Activated CD8-positive, alpha-beta memory T cell treated with anti-CD3 and anti-CD28 coated beads, Interleukin-2, amount 50 U/mL, for 1 hour (primary cell): Measurements from ENCODE around the gene SEMA5A.
"Not testable (repeated sequence)": the region's sequence is repeated elsewhere in the genome, so short reads cannot be mapped to it uniquely, and the experiment has no call there.

Source experiments
- DNase-seq: peaks from one replicate; pipeline ENCODE4 v3.0.0-alpha.2; 2020; ENCODE audit errors: extremely low read depth

The SEMA5A gene

GRCh38 chr5:9440517-9440916, 105.4 kb downstream of the SEMA5A start:
- DNase-seq, result no peak

GRCh38 chr5:9439531-9440292, 106.2 kb downstream of the SEMA5A start:
- no peak for DNase-seq

- DNase-seq, result no peak
Observed at GRCh38 chr5:9438596-9439354, 107.1 kb downstream of the SEMA5A start.

GRCh38 chr5:9437741-9438240, 108.1 kb downstream of the SEMA5A start:
- no peak for DNase-seq

GRCh38 chr5:9431496-9432258, 114.2 kb downstream of the SEMA5A start:
- no peak for DNase-seq

- DNase-seq, result no peak
Observed at GRCh38 chr5:9431151-9431495, 114.8 kb downstream of the SEMA5A start.

GRCh38 chr5:9430306-9430705, 115.6 kb downstream of the SEMA5A start:
- DNase-seq, result no peak

GRCh38 chr5:9429691-9430215, 116.1 kb downstream of the SEMA5A start:
- DNase-seq, result no peak

GRCh38 chr5:9428272-9428671, 117.6 kb downstream of the SEMA5A start:
- no peak for DNase-seq

GRCh38 chr5:9425710-9426109, 120.2 kb downstream of the SEMA5A start:
- DNase-seq, result no peak

- no peak for DNase-seq
Observed at GRCh38 chr5:9423571-9423970, 122.3 kb downstream of the SEMA5A start.

GRCh38 chr5:9421884-9422283, 124.0 kb downstream of the SEMA5A start:
- no peak for DNase-seq

GRCh38 chr5:9419794-9420193, 126.1 kb downstream of the SEMA5A start:
- no peak for DNase-seq

GRCh38 chr5:9415566-9415965, 130.3 kb downstream of the SEMA5A start:
- no peak for DNase-seq

- DNase-seq, result no peak
Observed at GRCh38 chr5:9415091-9415490, 130.8 kb downstream of the SEMA5A start.

GRCh38 chr5:9411142-9411541, 134.7 kb downstream of the SEMA5A start:
- DNase-seq, result no peak

GRCh38 chr5:9409413-9409960, 136.4 kb downstream of the SEMA5A start:
- no peak for DNase-seq

- DNase-seq, result no peak
Observed at GRCh38 chr5:9408964-9409363, 136.9 kb downstream of the SEMA5A start.

- no peak for DNase-seq
Observed at GRCh38 chr5:9405196-9405754, 140.6 kb downstream of the SEMA5A start.

- DNase-seq, result no peak
Observed at GRCh38 chr5:9401786-9402472, 143.9 kb downstream of the SEMA5A start.

- not testable (repeated sequence) for DNase-seq
Observed at GRCh38 chr5:9399783-9400182, 146.1 kb downstream of the SEMA5A start.
